Common myeloid progenitor, CD34-positive (primary cell): ENCODE data around the gene DOCK4.

Experiments used
- CTCF ChIA-PET: fragments of 350-600 bp; sonication (Branson Sonifier 250); formaldehyde crosslinking; loops from one replicate; lab custom pipeline; 2021; ENCODE audit warnings: antibody characterized with exemption; lab: Charles Lee
- POLR2A ChIA-PET: fragments of 350-600 bp; sonication (Branson Sonifier 250); formaldehyde crosslinking; loops from one replicate; lab custom pipeline; 2021; ENCODE audit warnings: antibody characterized with exemption; lab: Charles Lee
- DNase-seq, 3 donors: peaks; one replicate each; pipeline versions ENCODE4 v3.0.0 to v3.0.0-alpha.2; 2013
- H3K27ac ChIP-seq, 2 experiments: 1 replicate in 1 of 2; 2 replicates in 1 of 2; pipeline ENCODE4 v1.7.0; 2013; ENCODE audit warnings: inconsistent platforms in 2 of 2, low read length in 2 of 2, mild to moderate bottlenecking in 2 of 2, low read depth in 1 of 2, moderate library complexity in 1 of 2; ENCODE audit not compliant: severe bottlenecking in 2 of 2, insufficient read depth in 1 of 2, poor library complexity in 1 of 2
- H3K27me3 ChIP-seq, 5 experiments: replicated peaks in 2 of 5; 1 replicate in 3 of 5; 2 replicates in 2 of 5; pipeline versions ENCODE4 v1.6.1 to v1.7.0; 2013; ENCODE audit warnings: low read length in 4 of 5, mild to moderate bottlenecking in 2 of 5, moderate library complexity in 2 of 5, inconsistent platforms in 1 of 5; ENCODE audit not compliant: insufficient read depth in 5 of 5, control insufficient read depth in 4 of 5
- H3K36me3 ChIP-seq, 4 experiments: 1 replicate in 2 of 4; 2 replicates in 2 of 4; pipeline versions ENCODE4 v1.6.1 to v1.7.0; 2013; ENCODE audit warnings: low read length in 3 of 4, control low read depth in 1 of 4, mild to moderate bottlenecking in 1 of 4; ENCODE audit not compliant: control insufficient read depth in 4 of 4, insufficient read depth in 4 of 4
- H3K4me1 ChIP-seq, 4 experiments: 1 replicate in 3 of 4; 2 replicates in 1 of 4; pipeline versions ENCODE4 v1.6.1 to v1.7.1; 2013; ENCODE audit warnings: low read length in 3 of 4, mild to moderate bottlenecking in 3 of 4, control low read depth in 1 of 4, inconsistent platforms in 1 of 4, moderate library complexity in 1 of 4; ENCODE audit not compliant: control insufficient read depth in 4 of 4, insufficient read depth in 4 of 4; ENCODE audit errors: control extremely low read depth in 1 of 4
- H3K4me3 ChIP-seq, 7 experiments: 1 replicate in 4 of 7; 2 replicates in 3 of 7; pipeline versions ENCODE4 v1.5.1 to v1.7.0; 2013; ENCODE audit warnings: mild to moderate bottlenecking in 7 of 7, low read length in 6 of 7, moderate library complexity in 6 of 7, inconsistent platforms in 2 of 7, low read depth in 2 of 7, control low read depth in 1 of 7; ENCODE audit not compliant: insufficient read depth in 4 of 7, control insufficient read depth in 1 of 7; ENCODE audit errors: extremely low read depth in 1 of 7
- H3K9me3 ChIP-seq, 5 experiments: 1 replicate in 4 of 5; 2 replicates in 1 of 5; pipeline versions ENCODE4 v1.6.1 to v1.7.1; 2013; ENCODE audit warnings: low read length in 4 of 5, mild to moderate bottlenecking in 2 of 5, inconsistent platforms in 1 of 5, low read depth in 1 of 5, moderate library complexity in 1 of 5; ENCODE audit not compliant: control insufficient read depth in 4 of 5, insufficient read depth in 2 of 5; ENCODE audit errors: control extremely low read depth in 1 of 5
- WGBS: methylation state at CpG from one replicate; pipeline ENCODE4 v1.1.5; 2013; ENCODE audit not compliant: insufficient coverage; 5-methylcytosine and 5-hydroxymethylcytosine counted together

DOCK4 gene

GRCh38 chr7:112122798-112123197 is 83.4 kb downstream of the DOCK4 start:
- ChIA-PET CTCF (no interaction called here), POLR2A (no interaction called here)
- 100% methylated on average over 1 of the region's 2 CpGs for WGBS
- no peaks in the 10 kb centered on the region for H3K9me3 ChIP-seq
- no peaks in the 10 kb centered on the region for H3K27me3 ChIP-seq
- no peak overlapping the region for H3K4me3 ChIP-seq
- no peak for DNase-seq
- no peaks in the 10 kb centered on the region for H3K4me1 ChIP-seq
- no peaks in the 10 kb centered on the region for H3K36me3 ChIP-seq
- no peak overlapping the region for H3K27ac ChIP-seq

GRCh38 chr7:112122144-112122543 is 84.1 kb downstream of the DOCK4 start:
- Histone ChIP-seq H3K27ac (no peak overlapping the region), H3K36me3 (no peaks in the 10 kb centered on the region), H3K9me3 (no peaks in the 10 kb centered on the region), H3K27me3 (no peaks in the 10 kb centered on the region), H3K4me1 (no peaks in the 10 kb centered on the region), H3K4me3 (no peak overlapping the region)
- ChIA-PET POLR2A (no interaction called here), CTCF (no interaction called here)
- DNase-seq, result no peak

GRCh38 chr7:112121318-112121717 is 84.9 kb downstream of the DOCK4 start:
- H3K36me3 ChIP-seq, result no peaks in the 10 kb centered on the region
- ChIA-PET POLR2A (no interaction called here), CTCF (no interaction called here)
- H3K27ac ChIP-seq, result no peak overlapping the region
- WGBS, result 87% methylated on average over 3 of the region's 3 CpGs
- H3K4me1 ChIP-seq, result no peaks in the 10 kb centered on the region
- no peaks in the 10 kb centered on the region for H3K27me3 ChIP-seq
- no peaks in the 10 kb centered on the region for H3K9me3 ChIP-seq
- H3K4me3 ChIP-seq, result no peak overlapping the region
- DNase-seq, result no peak

GRCh38 chr7:112120696-112121217 is 85.4 kb downstream of the DOCK4 start:
- CTCF ChIA-PET, result no interaction called here
- POLR2A ChIA-PET, result no interaction called here

GRCh38 chr7:112118581-112119566 is 87.3 kb downstream of the DOCK4 start:
- WGBS, result 100% methylated on average over 3 of the region's 9 CpGs
- H3K27me3 ChIP-seq, result no peaks in the 10 kb centered on the region

More at GRCh38 chr7:112120696-112121217, 85.4 kb downstream of the DOCK4 start:
- no CpG with 5 or more reads among the region's 1 CpG for WGBS
- Histone ChIP-seq H3K27me3 (no peaks in the 10 kb centered on the region), H3K4me3 (no peak overlapping the region), H3K27ac (no peak overlapping the region), H3K36me3 (no peaks in the 10 kb centered on the region), H3K9me3 (no peaks in the 10 kb centered on the region), H3K4me1 (no peaks in the 10 kb centered on the region)
- DNase-seq, result no peak

GRCh38 chr7:112116894-112117293 is 89.3 kb downstream of the DOCK4 start:
- CTCF ChIA-PET, result no interaction called here

More at GRCh38 chr7:112118581-112119566, 87.3 kb downstream of the DOCK4 start:
- H3K27ac ChIP-seq, result no peak overlapping the region
- ChIA-PET CTCF (no interaction called here), POLR2A (no interaction called here)
- DNase-seq, result no peak
- no peaks in the 10 kb centered on the region for H3K4me1 ChIP-seq
- no peaks in the 10 kb centered on the region for H3K9me3 ChIP-seq
- no peaks in the 10 kb centered on the region for H3K36me3 ChIP-seq
- no peak overlapping the region for H3K4me3 ChIP-seq

GRCh38 chr7:112116358-112116757 is 89.8 kb downstream of the DOCK4 start:
- Histone ChIP-seq H3K36me3 (no peaks in the 10 kb centered on the region), H3K4me1 (peaks cover 0 to 1% (median 0%) of the 10 kb centered on the region in 4 experiments), H3K4me3 (no peak overlapping the region), H3K9me3 (no peaks in the 10 kb centered on the region), H3K27ac (no peak overlapping the region), H3K27me3 (no peaks in the 10 kb centered on the region)
- ChIA-PET POLR2A (no interaction called here), CTCF (no interaction called here)
- 100% methylated on average over 2 of the region's 2 CpGs for WGBS
- DNase-seq, result no peak

More at GRCh38 chr7:112116894-112117293, 89.3 kb downstream of the DOCK4 start:
- Histone ChIP-seq H3K27ac (no peak overlapping the region), H3K36me3 (no peaks in the 10 kb centered on the region), H3K27me3 (no peaks in the 10 kb centered on the region), H3K9me3 (no peaks in the 10 kb centered on the region), H3K4me3 (no peak overlapping the region), H3K4me1 (peaks cover 0 to 1% (median 0%) of the 10 kb centered on the region in 4 experiments)
- no CpG with 5 or more reads among the region's 1 CpG for WGBS
- POLR2A ChIA-PET, result no interaction called here
- DNase-seq, result no peak
